ENCODE measurements around the gene FAM20A.

The FAM20A gene

DNA sequence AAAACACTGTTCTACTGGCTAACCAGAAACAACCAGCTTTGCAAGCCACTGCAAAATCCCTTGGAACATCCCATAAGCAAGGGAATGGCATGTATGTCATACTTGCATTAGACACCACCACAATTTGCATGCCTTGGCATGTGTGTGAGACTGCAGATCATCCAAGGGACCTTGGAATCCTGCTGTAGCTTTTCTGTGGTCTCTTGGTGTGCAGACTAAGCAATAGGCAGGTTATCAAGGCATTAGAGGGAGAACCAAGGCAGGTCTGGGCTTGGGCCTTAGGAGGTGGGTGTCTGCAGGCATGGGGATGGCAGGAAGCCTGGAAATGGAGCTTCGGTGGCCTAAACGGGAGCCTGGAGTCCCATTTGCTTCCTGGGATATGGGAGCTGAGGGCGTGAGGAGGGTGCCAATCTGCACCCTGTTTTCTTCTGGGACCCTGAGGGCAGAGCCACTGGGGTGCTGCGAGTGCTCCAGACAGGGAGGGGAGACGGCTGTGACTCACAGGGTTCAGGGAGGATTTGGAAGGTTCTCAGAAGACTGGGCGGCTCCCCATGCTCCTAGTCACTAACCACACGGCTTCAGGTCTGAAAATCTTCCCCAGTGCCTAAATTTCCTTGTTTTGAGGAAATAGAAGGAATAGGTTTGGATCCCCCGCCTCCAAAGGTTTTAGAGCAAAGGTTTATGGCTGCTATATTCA lies 36.6 kb downstream of the FAM20A start:
- no peak for DNase-seq

- no peak for DNase-seq
These were observed 38.4 kb downstream of the FAM20A start for GRCh38 chr17:68562736-68563135.

- DNase-seq = no peak
These were observed 40.0 kb downstream of the FAM20A start for GRCh38 chr17:68560966-68561720.

- DNase-seq = peak in 2 of 4 experiments; percentile 28 to 32
These were observed 41.9 kb downstream of the FAM20A start for GRCh38 chr17:68559316-68559715.

DNA sequence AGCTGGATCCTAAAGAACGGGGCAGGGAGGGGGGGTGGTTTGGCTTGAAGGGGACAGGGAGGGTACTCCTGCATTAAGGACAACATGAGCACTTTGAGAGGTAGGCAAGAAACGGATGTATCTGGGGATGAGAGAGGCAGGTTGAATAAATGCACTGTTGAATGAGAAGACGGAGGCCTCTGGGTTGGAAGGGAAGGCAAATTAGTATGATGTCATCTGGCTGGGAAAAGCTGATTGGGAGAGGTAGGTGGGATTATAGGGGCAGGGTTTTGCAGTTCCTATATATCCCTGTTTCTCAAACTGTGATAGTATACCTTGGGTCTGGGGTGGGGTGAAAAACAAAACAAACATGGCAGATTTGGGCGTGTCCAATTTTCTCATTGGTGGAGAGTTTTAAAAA lies 44.6 kb downstream of the FAM20A start:
- DNase-seq = no peak

DNA sequence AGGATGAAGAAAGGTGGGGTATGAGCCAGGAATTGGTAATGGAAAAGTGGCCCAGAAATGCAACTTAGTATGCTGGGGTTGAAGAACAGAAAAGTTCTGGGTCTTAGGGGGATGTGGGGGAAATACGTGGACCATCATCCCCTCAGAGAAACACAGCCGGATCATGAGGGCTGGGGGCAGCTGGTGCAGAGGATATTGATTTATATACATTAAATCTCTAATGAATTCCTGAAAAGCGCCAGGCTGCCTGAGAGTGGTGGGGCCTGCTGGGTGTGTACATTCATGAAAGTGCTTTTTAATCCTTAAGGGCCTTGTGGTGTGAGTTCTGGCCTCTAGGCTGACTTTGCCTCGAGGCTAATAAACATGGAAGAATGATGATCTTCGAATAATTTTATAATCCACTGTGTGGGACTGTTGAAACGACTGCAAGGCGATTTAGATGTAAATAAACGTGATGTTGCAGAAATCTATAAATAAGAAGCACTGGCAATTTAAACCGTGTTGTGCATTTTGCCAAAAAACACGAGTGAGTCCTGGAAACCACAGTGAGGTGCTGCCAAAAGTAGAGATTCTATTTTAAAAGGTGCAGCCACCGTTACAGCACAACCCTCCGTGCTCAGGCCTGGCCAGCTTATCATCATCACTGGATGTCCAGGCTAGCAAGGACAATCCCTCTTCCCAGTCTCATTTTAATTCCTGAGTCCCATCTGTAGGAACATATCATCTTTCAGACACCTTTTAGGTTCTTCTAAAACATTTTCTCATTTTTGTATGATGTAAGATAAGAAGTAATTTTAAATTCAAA lies 56.9 kb downstream of the FAM20A start:
- no peak for DNase-seq

DNA sequence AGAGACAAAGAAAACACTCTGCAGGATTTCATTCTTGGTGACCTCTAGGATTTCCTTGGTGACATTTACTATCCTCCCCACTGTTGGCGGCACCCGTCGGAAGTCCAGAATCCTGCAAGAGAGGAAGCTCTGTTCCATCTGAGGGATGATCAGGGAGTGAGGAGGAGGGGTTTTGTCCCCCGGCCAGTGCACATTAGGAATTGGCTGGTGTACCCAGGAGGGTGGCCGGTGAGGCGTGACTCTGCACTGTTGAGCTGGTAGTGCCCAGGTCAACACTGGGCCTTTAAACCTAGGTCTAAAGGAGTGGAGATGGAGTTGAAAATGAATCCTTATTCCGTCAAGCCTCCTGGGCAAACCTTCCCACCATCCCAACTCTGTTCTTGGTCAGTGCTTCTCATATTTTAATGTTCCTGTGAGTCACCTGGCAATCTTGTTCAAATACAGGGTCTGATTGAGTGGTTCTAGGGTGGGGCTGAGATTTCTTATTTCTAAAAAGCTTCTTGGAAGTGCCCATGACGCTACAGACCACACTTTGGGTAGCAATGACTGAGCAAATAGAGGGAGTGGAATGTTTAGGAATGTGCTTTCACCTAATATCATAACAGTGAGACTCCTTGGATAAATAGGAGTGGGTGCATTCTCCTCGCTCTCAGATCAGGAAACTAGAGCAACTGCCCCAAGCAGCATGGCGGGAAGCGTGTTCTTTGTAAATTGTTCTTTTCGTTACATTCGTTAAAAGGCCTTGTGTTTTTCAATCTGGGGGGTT lies 58.3 kb downstream of the FAM20A start:
- no peak for DNase-seq

- DNase-seq = no peak
These were observed 59.4 kb downstream of the FAM20A start for GRCh38 chr17:68541816-68542215.

GRCh38 chr17:68540981-68541380 lies 60.2 kb downstream of the FAM20A start:
- no peak for DNase-seq

DNA sequence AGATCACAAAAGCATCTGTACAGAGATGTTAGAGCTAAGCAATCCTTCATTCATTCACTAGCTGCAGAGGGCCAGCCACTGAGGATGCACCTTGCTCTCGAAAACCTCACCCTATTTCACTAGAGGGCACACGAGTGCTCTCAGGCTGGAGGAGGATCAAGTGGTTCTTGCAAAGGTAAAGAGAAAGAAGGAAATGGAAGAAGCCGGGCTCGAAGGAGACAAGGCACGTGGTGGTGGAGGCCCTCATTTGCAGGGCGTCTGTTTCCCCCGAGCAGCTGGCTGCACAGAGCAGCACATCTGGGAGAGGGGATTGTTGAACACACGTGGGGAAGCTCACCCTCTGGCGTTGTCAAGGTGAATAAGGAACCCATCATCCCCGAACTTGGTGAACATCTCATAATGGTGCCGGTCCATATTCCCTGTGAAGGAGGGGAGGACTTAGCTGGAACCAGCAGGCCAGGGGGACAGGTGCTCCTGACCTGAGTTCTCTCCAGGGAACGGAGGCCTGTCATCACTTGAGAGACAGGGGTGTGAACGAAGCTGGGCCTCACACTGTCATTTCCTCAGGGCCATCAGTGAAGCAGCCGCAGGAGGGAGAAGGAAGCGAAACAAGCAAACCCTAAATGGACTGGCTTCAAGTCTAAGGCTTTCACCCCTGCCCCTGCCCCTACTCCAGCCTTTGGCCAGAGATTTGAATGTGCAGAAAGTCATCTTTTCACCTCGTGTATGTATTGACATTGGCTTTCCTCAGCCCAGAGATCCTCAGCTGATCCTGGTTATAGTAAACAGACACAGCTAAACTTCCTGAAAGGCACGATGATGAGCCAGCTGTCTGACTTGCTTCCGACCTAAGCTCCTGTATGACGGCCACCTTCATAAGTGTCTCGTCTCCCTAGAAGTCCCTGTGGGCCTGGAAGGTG lies 61.4 kb downstream of the FAM20A start:
- DNase-seq = peak; percentile 15 to 53 (median 40)

DNA sequence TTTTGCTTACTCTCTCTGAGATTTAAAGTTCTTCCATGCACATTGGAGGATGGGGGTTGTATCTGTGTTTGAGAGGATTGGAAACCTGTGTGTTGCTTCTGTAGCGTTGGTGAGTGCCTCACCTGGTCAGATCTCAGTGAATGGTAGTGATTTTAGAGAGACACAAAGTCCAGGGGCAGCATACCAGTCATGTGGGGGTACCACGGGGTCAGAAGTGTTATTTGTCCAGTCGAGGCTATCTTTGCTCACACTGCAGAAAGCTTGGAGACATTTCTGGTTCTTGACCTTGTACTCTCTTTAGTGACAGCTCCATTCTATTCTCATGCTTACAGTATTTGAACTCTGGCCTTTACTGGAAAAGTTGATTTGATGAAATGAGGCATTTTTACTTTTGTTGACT lies 65.2 kb downstream of the FAM20A start:
- no peak for DNase-seq

GRCh38 chr17:68534695-68535088 lies 66.5 kb downstream of the FAM20A start:
- DNase-seq = no peak

DNA sequence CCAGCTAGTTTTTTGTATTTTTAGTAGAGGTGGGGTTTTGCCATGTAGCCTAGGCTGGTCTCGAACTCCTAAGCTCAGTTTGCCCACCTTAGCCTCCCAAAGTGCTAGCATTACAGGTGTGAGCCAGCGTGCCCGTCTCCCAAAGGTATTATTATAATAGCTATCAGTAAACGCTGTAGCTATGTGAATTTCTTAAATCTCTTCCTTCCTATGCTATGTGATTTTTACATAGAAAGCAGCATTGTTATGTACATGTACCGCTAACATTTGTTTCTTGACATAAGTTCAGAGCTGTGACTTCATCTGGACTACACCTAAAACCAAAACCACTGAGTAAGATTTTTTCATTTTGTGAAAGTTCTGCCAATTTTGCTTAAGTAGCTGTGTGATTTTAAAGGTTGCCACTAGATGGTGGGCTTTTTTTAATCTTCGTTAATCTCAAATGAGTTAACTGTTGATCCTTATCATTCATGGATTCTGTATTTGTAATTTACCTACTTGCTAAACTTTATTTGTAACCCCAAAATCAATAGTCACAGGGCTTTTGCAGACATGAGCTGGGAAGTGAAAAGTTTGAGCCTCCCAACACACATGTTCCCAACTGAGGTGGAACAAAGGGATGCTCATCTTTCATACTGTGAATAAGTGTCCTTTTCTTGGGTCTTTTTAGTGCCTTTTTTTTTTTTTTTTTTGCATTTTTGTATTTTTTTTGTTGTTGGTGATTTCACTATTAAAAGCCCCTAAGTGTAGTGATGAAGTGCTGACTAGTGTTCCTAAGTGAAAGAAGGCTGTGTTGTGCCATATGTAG lies 67.1 kb downstream of the FAM20A start:
- DNase-seq = peak in 2 of 4 experiments; percentile 48 to 50

DNA sequence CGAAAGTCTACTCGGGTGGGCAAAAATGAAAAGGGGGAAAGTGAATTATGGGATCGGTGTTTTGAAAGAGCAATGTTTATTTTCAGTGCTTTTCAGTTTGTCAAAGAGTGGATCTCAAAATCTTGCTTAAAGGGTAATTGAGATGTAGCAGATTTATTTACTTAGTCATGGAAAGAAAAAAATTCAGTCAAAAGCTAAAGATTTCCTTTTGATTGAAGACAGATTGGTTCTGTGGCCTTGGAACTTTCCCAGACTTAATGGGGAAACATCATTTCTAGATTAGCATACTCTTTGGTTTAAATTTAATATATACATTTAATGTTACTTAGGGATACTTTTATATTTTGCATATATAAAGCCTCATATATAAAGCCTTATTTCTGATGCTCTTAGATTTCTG lies 68.3 kb downstream of the FAM20A start:
- DNase-seq = no peak

DNA sequence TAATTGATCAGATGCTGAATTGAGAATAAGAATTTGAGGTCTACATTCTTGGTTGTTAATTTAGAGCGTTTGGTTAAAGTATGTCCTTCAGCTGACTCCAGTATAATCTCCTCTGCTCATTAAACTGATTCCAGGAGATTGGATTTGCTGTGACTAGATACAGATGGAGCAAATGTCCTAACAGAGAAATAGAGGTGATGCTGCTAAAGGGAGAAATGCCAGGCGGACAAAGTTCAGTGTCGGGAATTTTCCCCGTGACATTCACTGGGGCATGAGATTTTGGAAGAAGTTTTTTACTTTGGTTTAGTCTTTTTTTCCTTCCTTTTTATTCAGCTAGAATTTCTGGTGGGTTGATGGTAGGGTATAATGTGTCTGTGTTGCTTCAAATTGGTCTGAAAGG lies 69.9 kb downstream of the FAM20A start:
- no peak for DNase-seq

- no peak for DNase-seq
These were observed 73.9 kb downstream of the FAM20A start for GRCh38 chr17:68527314-68527713.

DNA sequence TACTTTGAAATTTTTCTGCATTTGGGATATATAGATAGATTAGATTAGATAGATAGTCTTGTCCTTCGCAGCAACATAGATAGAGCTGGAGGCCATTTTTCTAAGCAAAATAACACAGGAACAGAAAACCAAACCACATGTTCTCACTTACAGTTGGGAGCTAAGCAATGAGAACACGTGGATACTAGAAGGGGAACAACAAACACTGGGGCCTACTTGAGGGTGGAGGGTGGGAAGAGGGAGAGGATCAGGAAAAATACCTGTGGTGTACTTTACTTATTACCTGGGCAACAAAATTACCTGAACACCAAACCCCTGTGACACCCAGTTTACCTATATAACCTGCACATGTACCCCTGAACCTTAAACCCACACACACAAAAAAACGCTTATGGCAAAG lies 74.6 kb downstream of the FAM20A start:
- no peak for DNase-seq

GRCh38 chr17:68522266-68522665 lies 78.9 kb downstream of the FAM20A start:
- DNase-seq = no peak

DNA sequence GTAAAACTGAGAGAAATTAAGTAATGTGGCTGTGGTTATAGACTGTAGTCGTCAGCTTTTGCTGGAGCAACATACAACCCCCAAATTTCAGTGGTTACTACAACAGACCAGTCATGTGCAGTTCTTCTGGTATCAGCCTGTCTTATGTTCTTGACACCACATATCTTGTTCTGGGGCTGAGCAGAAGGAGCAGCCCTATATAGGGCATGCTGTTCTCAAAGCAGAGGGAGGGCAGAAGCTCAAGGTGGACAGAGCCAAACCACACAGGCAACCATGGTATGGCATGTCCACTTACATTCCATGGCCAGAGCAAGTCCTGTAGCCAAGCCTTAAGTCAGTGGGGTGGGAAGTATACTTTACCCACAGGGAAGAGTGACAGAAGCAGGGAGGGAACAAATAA lies 81.3 kb downstream of the FAM20A start:
- DNase-seq = no peak

- peak in 3 of 4 experiments; percentile 36 to 59 (median 44) for DNase-seq
These were observed 82.1 kb downstream of the FAM20A start for GRCh38 chr17:68519051-68519450.
